RKO (cell line): ENCODE results near the gene CHIC1.
"Not testable (repeated sequence)": the region's sequence is repeated elsewhere in the genome, so short reads cannot be mapped to it uniquely, and the experiment has no call there.

Experiments used
- DNase-seq: peaks from one replicate; pipeline ENCODE4 v3.0.0-alpha.2; 2016; ENCODE audit warnings: low spot score

Gene CHIC1

DNA sequence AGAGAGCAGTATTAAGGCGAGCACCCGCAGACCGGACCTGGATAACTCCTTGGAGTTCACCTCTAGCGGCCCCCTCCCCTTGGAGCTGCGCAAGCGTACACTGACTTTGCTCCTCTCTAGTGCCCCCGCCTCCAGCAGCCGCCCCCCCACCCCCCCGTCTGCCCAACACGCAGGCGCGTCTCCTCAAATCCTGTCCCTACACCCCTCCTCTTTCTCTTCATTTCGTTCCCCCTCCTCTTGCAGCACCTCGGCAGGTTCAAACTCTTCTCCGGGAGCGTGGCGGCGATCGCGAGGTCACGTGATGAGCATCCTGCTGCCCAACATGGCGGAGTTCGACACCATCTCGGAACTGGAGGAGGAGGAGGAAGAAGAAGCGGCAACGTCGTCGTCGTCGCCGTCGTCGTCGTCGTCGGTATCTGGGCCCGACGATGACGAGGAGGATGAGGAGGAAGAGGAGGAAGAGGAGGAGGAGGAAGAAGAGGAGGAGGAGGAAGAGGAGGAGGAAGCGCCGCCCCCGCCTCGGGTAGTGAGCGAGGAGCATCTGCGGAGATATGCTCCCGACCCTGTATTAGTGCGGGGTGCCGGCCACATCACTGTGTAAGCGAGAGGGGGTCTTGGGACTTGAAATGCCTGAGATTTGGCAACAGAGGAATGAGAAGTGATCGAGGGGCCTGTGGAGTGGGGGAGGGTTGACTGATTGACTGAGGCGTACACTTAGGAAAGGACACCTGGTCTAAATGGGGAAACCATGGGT lies at the start of gene CHIC1:
Gene CHIC1 (plus strand): TSS at position 214 of the 754 bp plus-strand sequence. CDS start 88 bp downstream, at position 302.
- DNase-seq: peak; percentile 72

DNA sequence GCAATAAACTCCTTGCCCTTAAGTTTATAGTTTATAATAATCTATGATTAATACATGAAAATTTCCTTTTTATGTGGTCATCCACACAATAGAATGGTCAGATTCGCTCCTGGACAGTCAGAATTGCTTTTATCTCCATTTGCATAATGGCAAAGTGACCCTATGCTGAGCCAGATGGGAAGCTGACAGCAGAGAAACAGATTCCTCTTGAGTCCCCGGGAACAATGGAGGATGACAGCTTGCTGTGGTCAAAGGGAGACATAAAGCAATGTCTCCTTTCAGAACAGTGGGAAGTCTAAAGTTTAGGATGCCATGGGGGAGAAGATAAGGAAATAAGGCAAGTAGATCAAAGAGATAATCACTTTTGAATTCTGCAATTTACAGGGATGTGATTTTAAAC lies 40.2 kb upstream of the CHIC1 start:
- DNase-seq: not testable (repeated sequence)

DNA sequence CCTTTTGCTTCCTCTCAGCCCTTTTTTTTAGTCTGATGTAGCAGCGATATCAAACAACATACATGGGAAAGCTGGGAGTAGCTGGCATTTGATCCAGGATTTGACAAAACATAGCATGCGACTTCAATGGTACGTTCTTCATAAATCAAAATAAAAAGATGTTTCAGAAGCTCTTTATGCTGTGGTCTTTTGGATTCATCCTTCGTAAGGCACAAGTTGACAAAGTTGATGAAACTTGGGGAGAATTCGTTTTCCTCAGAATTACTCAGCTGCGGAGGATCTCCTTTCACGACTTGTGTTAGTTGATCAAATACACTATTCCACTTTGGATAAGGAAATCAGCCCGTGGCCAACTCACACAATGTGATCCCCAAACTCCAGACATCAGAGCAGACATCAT lies 38.1 kb upstream of the CHIC1 start:
- no peak for DNase-seq

GRCh38 chrX:73525928-73526690 lies 36.9 kb upstream of the CHIC1 start:
- DNase-seq: no peak

DNA sequence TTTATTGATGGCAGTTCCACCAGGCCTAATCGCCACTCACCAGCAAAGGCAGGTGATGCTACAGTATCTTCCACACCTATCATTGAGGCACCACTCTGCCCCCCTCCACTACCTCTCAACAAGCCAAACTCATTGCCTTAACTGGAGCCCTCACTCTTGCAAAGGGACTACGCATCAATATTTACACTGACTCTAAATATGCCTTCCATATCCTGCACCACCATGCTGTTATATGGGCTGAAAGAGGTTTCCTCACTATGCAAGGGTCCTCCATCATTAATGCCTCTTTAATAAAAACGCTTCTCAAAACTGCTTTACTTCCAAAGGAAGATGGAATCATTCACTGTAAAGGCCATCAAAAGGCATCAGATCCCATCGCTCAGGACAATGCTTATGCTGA lies 31.3 kb upstream of the CHIC1 start:
- DNase-seq: not testable (repeated sequence)

DNA sequence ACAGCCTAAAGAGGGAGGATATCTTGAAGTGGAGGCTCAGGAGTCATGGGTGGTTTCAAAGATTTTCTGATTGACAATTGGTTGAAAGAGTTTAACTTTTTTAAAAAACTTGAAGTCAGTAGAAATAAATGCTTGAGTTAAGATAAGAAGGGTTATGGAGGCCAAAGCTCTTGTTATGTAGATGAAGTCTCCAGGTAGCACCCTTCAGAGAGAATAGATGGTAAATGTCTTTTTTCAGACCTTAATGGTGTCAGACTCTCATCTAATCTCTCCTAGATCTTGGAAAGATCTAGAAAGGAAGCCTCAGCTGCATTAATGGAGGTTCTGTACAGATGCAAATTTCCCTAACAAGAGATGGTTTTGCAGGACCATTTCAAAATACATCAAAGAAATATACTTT lies 6.8 kb upstream of the CHIC1 start:
- no peak for DNase-seq

- no peak for DNase-seq
These were observed 1.2 kb upstream of the CHIC1 start for GRCh38 chrX:73561801-73562200.

DNA sequence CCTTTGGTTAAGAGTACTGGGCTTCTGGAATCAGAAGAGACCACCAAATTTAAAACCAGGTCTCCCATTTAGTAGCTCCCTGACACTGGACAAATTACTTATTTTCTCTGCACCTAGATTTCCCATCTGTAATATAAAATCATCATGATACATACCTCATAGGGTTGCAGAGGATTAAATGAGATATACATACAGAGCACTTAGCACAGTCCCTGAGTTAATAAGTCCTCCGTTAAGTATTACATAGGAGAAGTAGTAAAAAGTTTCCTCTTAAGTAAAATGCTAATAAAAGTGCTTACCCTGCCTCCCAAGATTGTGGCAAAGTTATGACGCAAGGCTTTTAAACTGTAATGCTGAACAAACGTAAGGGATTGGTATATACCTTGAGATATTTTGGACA lies 539 bp upstream of the CHIC1 start:
- peak; percentile 3 for DNase-seq

DNA sequence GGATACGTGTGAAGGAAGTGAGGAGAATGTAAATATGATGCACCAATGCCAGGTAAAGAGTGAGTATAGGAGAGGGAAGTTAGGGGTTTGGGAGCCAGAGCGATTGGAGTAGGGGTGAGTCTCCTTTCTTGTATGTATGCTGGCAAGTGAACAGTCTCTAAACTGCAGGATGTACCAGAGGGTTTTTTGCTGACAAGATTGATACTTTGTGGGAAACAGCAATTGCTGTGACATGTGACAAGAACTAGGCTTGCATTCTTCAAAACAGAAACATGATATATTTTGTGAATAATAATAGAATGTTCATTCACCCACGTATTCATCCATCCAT lies 706 bp downstream of the CHIC1 start:
- peak; percentile 46 for DNase-seq

- peak; percentile 91 for DNase-seq
These were observed 14.4 kb downstream of the CHIC1 start for GRCh38 chrX:73577361-73577760.

DNA sequence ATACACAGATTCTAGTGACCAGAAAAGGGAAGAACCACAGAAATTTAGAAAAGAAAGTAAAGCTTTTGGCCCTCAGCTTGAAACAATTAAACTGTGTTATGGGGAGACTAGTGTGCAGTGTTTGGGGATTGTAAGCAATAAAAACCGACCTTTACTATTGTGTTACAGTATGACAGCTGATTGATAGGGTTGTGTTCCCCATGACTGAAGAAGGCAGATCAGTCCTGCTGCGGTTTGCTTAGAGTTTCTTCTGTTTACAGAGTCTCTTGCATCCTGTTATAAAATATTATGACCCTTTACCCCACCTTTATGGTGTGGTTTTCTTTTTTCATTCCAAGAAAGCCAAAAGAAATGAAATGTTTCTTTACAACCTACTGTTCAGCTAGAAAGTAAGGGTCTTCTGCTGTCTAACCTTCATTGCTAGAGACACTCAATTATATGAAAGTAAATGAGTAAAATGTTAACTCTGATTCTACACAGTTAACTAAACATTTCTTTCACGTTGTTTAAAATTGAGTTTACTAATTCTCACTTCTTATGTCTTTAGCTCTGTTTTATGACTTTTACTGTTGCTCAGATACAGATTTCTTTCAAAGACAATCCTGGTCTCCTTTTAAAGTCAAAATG lies 18.1 kb downstream of the CHIC1 start:
- DNase-seq: no peak

- DNase-seq: not testable (repeated sequence)
These were observed 34.8 kb downstream of the CHIC1 start for GRCh38 chrX:73597758-73598157.

DNA sequence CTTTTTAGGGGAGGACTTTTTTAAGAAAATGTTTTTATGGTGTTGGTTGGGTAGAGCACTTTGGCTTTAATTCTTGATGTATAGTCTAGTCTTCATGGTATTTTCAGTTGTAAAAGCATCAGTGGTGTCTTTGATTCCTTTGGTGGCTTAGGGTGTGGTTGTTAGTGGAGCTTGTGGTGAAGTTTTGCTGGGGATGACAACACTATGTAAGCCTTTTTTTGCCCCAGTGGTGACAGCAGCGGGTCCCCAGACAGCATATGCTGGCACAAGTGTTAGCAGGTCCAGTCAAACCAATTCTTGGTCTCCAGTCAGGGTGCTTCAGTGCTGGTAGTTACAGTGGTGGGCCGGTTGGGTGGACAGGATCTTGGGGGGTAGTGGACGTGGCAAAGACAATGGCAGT lies 52.0 kb downstream of the CHIC1 start:
- DNase-seq: no peak

DNA sequence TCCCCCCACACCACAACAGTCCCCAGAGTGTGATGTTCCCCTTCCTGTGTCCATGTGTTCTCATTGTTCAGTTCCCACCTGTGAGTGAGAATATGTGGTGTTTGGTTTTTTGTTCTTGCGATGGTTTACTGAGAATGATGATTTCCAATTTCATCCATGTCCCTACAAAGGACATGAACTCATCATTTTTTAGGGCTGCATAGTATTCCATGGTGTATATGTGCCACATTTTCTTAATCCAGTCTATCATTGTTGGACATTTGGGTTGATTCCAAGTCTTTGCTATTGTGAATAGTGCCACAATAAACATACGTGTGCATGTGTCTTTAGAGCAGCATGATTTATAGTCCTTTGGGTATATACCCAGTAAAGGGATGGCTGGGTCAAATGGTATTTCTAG lies 78.7 kb downstream of the CHIC1 start:
- DNase-seq: not testable (repeated sequence)

DNA sequence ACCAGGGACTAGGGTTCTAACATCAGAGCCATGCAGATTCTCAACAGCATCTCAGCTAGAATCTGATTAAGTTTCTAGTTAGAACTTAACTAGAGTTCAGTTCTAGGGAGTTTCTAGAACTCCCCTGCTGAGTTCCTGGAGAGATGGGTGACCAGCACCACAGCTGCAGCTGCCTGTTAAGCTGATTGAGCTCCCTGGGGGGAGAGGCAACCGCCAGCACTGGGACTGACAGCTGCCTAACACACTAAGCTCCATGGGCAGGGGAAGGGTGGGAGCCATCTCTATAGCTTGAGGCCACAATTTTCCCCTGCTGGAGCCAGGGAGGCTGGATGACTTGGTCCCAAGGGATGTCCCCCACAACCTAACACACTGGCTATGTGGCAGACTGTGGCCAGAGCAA lies 84.2 kb downstream of the CHIC1 start:
- no peak for DNase-seq

- DNase-seq: no peak
These were observed 84.8 kb downstream of the CHIC1 start for GRCh38 chrX:73647632-73648322.

- not testable (repeated sequence) for DNase-seq
These were observed 98.3 kb downstream of the CHIC1 start for GRCh38 chrX:73661322-73661721.

- no peak for DNase-seq
These were observed 105.8 kb downstream of the CHIC1 start for GRCh38 chrX:73668779-73669178.

DNA sequence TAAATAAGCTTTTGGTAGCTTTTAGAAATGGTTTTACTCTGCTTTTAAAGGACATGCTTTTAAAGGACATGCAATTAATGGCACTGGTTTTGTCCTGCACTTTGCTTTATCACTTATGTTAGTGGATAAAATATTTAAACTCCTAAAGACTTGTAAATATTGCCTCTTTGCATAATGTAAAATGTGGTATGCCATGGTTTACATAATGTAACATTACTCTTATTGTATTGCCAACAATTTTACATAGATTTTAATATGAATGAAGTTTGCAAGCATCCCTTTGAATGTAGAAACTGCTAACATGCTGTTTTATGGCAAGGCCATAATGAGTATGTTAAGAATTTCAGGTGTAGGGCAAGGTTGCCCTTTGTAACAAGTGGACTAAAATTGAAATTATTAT lies 118.4 kb downstream of the CHIC1 start:
- no peak for DNase-seq

DNA sequence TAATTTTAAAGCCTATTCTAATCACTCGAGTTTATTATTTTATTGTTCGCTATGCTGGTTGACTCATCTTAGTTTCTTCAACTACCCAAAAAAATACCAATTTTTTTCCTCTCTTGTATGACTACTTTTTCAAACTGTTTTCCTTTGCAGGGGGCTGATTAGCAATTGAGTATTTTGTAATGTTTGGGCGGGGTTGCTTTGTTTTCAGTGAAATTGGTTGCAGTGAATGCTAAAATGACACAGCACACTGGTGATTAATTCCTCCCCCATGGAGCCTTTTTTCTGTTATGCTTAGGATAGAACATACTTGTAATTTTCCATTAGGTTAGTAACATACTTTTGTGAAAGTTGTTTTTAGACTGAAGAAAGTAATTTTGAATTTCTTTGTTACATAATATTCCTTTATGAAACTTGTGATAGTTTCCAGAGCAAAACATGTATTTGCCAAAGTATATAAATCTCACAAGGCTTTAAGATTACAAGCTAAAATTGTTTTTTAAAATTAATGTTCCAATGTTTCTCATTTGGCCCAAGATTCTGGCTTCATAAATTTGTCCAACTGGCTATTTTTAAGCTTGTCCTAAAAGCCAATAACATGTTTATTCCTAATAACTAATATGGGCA lies 120.4 kb downstream of the CHIC1 start:
- DNase-seq: no peak

DNA sequence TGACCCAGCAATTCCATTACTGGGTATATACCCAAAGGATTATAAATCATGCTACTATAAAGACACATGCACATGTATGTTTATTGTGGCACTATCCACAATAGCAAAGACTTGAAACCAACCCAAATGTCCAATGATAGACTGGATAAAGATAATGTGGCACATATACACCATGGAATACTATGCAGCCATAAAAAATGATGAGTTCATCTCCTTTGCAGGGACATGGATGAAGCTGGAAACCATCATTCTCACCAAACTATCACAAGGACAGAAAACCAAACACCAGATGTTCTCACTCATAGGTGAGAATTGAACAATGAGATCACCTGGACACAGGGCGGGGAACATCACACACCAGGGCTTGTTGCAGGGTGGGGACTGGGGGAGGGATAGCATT lies 144.0 kb downstream of the CHIC1 start:
- not testable (repeated sequence) for DNase-seq

DNA sequence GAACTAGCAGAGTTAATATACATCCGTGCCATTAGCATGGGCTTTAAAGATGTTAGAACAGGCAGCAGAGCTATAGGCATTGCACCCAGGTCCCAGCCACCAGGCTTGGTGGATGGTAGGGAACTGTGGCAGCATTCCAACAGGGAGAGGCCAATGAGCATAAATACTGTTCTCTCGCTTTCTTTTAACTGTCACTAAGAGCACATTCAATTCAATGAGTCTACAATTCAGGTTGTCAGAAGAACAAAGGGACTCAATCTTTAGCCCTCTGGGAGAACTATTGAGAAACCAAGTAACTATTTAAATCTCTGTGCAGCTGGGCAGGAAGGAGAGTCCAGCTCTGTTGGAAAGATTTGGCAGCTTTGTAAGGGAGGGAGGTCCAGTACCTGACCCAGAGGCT lies 165.6 kb downstream of the CHIC1 start:
- no peak for DNase-seq
